Transverse colon (tissue), 4 donors: ENCODE results near the gene IFT81. TPM values are rescaled to one million over a fixed set of nuclear protein-coding genes. Genes with fewer than 3 reads are reported as not detected.

ENCODE experiments used
- DNase-seq: peaks from one replicate; pipeline ENCODE4 v3.0.0-alpha.2; 2019
- H3K27ac ChIP-seq, 4 donors: fragments of 200-600 bp; sonication (generic); 2 replicates each; pipeline ENCODE4 v1.5.1; 2016 to 2018; ENCODE audit warnings: inconsistent platforms in 4 of 4
- H3K27me3 ChIP-seq: fragments of 200-600 bp; sonication (generic); 2 replicates; pipeline ENCODE4 v1.5.1; 2017; ENCODE audit warnings: inconsistent platforms
- H3K36me3 ChIP-seq, 4 donors: fragments of 200-600 bp; sonication (generic); 2 replicates each; pipeline ENCODE4 v1.5.1; 2017 to 2019; ENCODE audit warnings: inconsistent platforms in 4 of 4
- H3K4me1 ChIP-seq, 4 donors: fragments of 200-600 bp; sonication (generic); 2 replicates each; pipeline ENCODE4 v1.5.1; 2017 to 2020; ENCODE audit warnings: inconsistent platforms in 4 of 4
- H3K4me3 ChIP-seq, 4 donors: fragments of 200-600 bp; sonication (generic); 1 replicate in 1 of 4; 2 replicates in 3 of 4; pipeline versions ENCODE4 v1.5.1 to v1.6.1; 2017 to 2019; ENCODE audit warnings: inconsistent platforms in 4 of 4
- H3K9me3 ChIP-seq, 2 donors: fragments of 200-600 bp; sonication (generic); 2 replicates each; pipeline ENCODE4 v1.5.1; 2017 to 2019; ENCODE audit warnings: inconsistent platforms in 2 of 2
- CTCF ChIP-seq, 5 experiments: fragments of 200-600 bp in 3 of 5; fragments of 450-650 bp in 2 of 5; sonication (generic) in 3 of 5; IDR thresholded peaks; 1 replicate in 2 of 5; 2 replicates in 3 of 5; pipeline ENCODE4 v1.5.1; 2016 to 2017; ENCODE audit warnings: antibody characterized with exemption in 5 of 5, inconsistent platforms in 3 of 5, mild to moderate bottlenecking in 2 of 5, moderate library complexity in 1 of 5
- EP300 ChIP-seq: sonication (generic); formaldehyde crosslinking; IDR thresholded peaks from one replicate; pipeline ENCODE4 v1.6.1; 2017; ENCODE audit warnings: antibody characterized with exemption, low read depth
- POLR2A ChIP-seq: fragments of 450-650 bp; IDR thresholded peaks from one replicate; pipeline ENCODE4 v1.6.1; 2016; ENCODE audit warnings: antibody characterized with exemption, mild to moderate bottlenecking, moderate library complexity
- POLR2AphosphoS5 ChIP-seq, 3 donors: sonication (generic); formaldehyde crosslinking; IDR thresholded peaks; one replicate each; pipeline ENCODE4 v1.6.1; 2016; ENCODE audit warnings: antibody characterized with exemption in 3 of 3
- WGBS, 2 donors: methylation state at CpG; one replicate each; pipeline ENCODE4 v1.1.5; 2018; ENCODE audit warnings: low coverage in 1 of 2; 5-methylcytosine and 5-hydroxymethylcytosine counted together
- in situ Hi-C, 4 donors: fragments of 200-750 bp; cut with MboI; loops; one replicate each; pipeline versions ENCODE4 v1.15.0 to v1.15.1; 2017; ENCODE audit warnings: low sequenced_read_pairs in 3 of 4, low pct_ligation_motif_present in 1 of 4, low pct_unique_long_range_greater_than_20kb in 1 of 4
- intact Hi-C: fragments of 100-400 bp; cut with DNase I; formaldehyde crosslinking; loops from one replicate; pipeline ENCODE4 v1.15.1; 2023; ENCODE audit warnings: low total_unique reads
- total RNA-seq, 4 donors: library from RNA; depleted of rRNA; stranded (reverse); fragments of >200 nt; gene quantifications; one replicate each; pipeline ENCODE4 v1.1.0, GENCODE V29; 2016

The IFT81 gene
- total RNA-seq, 4 donors from 2014 or later = 2.6 to 14.8 (median 6.4) TPM

- Histone ChIP-seq H3K4me3 (no peak overlapping the region), H3K4me1 (peaks cover 0 to 8% (median 0%) of the 10 kb centered on the region in 4 donors), H3K27me3 (no peaks in the 10 kb centered on the region), H3K27ac (peak overlapping the region; percentile 7 to 33 (median 18)), H3K36me3 (no peaks in the 10 kb centered on the region), H3K9me3 (no peaks in the 10 kb centered on the region)
- intact Hi-C loops (loop anchor here (2.0 to 5.0 kb wide), 2 partner anchors 330 to 1152 kb away; no protein-coding TSS in a partner anchor), in situ Hi-C loops (loop anchor here in 3 of 4 donors (5.0 to 10.0 kb wide), 2 partner anchors 324 to 327 kb away; no protein-coding TSS in a partner anchor)
- 38 to 55% methylated on average over 4 to 8 of the region's 8 CpGs for WGBS, 2 donors
- DNase-seq = peak; percentile 73
- peak in 1 of 3 donors; percentile 26 for TF ChIP-seq POLR2AphosphoS5 (IDR thresholded peaks at IDR 0.05)
- TF ChIP-seq CTCF (IDR thresholded peaks at IDR 0.05) = peak; percentile 87 to 95 (median 89)
- TF ChIP-seq EP300 = no peak
These were observed 23.7 kb upstream of the IFT81 start for GRCh38 chr12:110100315-110100970.

- intact Hi-C loops = loop anchor here (5.0 kb wide), 1 partner anchor 1150 kb away; no protein-coding TSS in a partner anchor
- Histone ChIP-seq H3K4me3 (no peak overlapping the region), H3K9me3 (no peaks in the 10 kb centered on the region), H3K36me3 (no peaks in the 10 kb centered on the region), H3K27me3 (no peaks in the 10 kb centered on the region), H3K27ac (no peak overlapping the region), H3K4me1 (peaks cover 0 to 9% (median 0%) of the 10 kb centered on the region in 4 donors)
- TF ChIP-seq POLR2AphosphoS5 (IDR thresholded peaks at IDR 0.05) (no peak), CTCF (IDR thresholded peaks at IDR 0.05) (peak in 3 of 5 experiments; percentile 6 to 28 (median 14)), POLR2A (no peak), EP300 (no peak)
- in situ Hi-C loops = loop anchor here in 3 of 4 donors (5.0 to 10.0 kb wide), 2 partner anchors 323 to 325 kb away; no protein-coding TSS in a partner anchor
- no peak for DNase-seq
- 90 to 98% methylated on average over 2 to 3 of the region's 3 CpGs for WGBS, 2 donors
These were observed 21.9 kb upstream of the IFT81 start for GRCh38 chr12:110102255-110102654.

GRCh38 chr12:110104188-110105094, 19.7 kb upstream of the IFT81 start:
- Histone ChIP-seq H3K4me3 (no peak overlapping the region), H3K27ac (peak overlapping the region; percentile 47 to 69 (median 62)), H3K36me3 (no peaks in the 10 kb centered on the region), H3K27me3 (no peaks in the 10 kb centered on the region), H3K4me1 (peaks cover under 1 to 22% (median 9%) of the 10 kb centered on the region in 4 donors), H3K9me3 (no peaks in the 10 kb centered on the region)
- in situ Hi-C loops (loop anchor here in 3 of 4 donors (5.0 to 10.0 kb wide), 2 partner anchors 320 to 323 kb away; no protein-coding TSS in a partner anchor), intact Hi-C loops (loop anchor here (5.0 kb wide), 1 partner anchor 1148 kb away; no protein-coding TSS in a partner anchor)
- TF ChIP-seq POLR2AphosphoS5 (IDR thresholded peaks at IDR 0.05) (peak; percentile 53 to 79 (median 62)), POLR2A (no peak)
- DNase-seq = no peak
- WGBS, 2 donors = 48 to 79% methylated on average over 2 to 14 of the region's 14 CpGs

GRCh38 chr12:110105159-110105558, 19.0 kb upstream of the IFT81 start:
- no peak for TF ChIP-seq CTCF (IDR thresholded peaks at IDR 0.05)
- no peak for DNase-seq
- Histone ChIP-seq H3K4me1 (peaks cover 4 to 24% (median 9%) of the 10 kb centered on the region in 4 donors), H3K4me3 (no peak overlapping the region), H3K27me3 (no peaks in the 10 kb centered on the region), H3K27ac (peak overlapping the region; percentile 47 to 69 (median 62)), H3K36me3 (no peaks in the 10 kb centered on the region), H3K9me3 (no peaks in the 10 kb centered on the region)
- intact Hi-C loops = no loop called here
- WGBS, 2 donors = 38 to 55% methylated on average over 1 of the region's 1 CpG
- in situ Hi-C loops = loop anchor here in 2 of 4 donors (10.0 kb wide), 1 partner anchor 320 kb away; no protein-coding TSS in a partner anchor
